Activated CD4-positive, alpha-beta T cell treated with anti-CD3 and anti-CD28 coated beads, Interleukin-2, amount 50 U/mL, for 1 hour (primary cell): ENCODE measurements around the gene FANCG.

Experiments
- DNase-seq: peaks from one replicate; pipeline ENCODE4 v3.0.0-alpha.2; 2020

Gene FANCG

DNA sequence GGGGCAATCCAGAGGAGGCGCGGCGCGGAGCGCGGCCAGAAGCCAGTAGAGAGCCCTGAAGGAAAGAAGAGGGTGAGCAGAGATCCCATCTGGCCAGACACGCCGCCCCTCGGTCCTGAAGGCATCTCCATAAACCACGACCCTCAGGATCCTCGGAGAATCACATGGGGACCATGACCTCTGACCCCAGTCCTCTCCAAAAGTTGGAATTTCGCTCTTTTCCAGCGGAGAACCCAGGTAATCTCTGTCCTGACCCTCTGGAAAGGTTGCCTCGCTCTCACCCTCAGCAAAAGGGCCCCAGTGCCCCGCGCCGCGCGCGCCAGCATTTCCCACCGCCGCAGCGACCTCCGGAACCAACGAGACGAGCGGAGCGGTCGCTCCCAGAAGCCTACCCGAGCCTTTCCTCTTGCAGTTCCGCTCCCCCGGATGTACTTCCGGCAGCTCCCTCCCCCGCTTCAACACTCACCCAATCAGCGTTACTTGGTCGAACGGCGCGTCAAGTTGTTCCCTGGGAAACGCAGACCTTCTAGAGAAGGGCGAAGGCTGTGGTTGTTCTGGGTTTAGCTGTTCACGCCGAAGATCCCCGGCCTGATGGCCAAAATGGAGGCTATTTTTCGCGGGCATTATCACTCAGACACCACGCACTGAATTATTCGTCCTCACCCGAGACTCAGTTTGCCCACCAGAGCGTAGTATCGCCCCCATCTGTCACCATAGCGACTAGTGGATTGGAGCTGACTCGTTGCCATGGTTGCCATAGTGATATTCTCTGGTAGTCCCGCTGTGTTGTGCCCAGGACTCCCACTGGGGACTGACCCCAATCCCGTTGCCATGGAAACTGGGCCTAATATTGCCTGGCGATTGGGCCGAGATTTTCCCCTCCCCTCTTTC, 23.3 kb upstream of the FANCG start, which contains the start of gene STOML2:
TSS of gene STOML2 (minus strand) at position 363 of the 891 bp plus-strand sequence. CDS start at position 326, 37 bp downstream.
- peak; percentile 88 for DNase-seq

DNA sequence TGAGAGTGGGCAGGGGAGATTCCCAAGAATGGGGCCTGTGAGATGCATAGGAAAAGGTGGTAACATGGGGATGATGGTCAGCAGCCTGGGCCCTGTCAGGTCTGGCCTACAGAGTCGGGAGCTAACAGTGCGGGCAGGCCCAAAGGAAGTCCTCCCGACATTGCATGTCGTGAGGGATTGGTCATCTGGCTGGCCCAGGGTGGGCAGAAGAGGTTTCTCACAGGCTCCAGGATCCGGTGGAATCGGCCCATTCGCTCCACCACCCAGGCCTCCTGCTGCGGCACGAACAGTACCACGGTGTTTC, 22.7 kb upstream of the FANCG start:
- no peak for DNase-seq

GRCh38 chr9:35097573-35097972, 17.8 kb upstream of the FANCG start:
- DNase-seq, result no peak

- peak; percentile 89 for DNase-seq
These were observed 16.5 kb upstream of the FANCG start, which contains the start of gene PIGO for GRCh38 chr9:35096035-35096849. Gene PIGO, minus strand, starts transcription at chr9:35096591. Its CDS starts 1,026 bp downstream, at chr9:35095565.

- no peak for DNase-seq
These were observed 11.8 kb upstream of the FANCG start for GRCh38 chr9:35091536-35091935.

GRCh38 chr9:35089434-35089833, 9.7 kb upstream of the FANCG start:
- DNase-seq, result no peak

- DNase-seq, result no peak
These were observed 5.3 kb upstream of the FANCG start for GRCh38 chr9:35085078-35085477.

DNA sequence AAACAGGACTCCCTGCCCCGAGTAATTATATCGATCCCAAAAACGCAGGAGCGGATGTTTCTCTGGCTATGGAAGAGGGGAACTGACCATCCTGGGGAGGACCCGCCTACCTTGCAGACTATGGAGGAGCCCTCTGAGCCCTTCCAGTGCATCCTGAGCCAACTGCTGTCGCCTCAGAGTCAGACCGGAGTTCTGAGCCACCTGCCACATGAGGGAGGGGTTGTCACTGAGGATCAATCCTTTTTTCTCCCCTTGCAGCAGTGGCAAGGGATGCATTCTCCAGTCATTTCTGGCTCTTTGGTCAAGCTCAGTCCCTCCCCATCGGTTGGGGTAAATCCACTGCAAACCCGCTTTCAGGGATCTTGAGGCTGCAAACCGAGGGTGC, 709 bp downstream of the FANCG start:
- DNase-seq, result no peak

- no peak for DNase-seq
These were observed 1.7 kb downstream of the FANCG start for GRCh38 chr9:35078066-35078465.

- no peak for DNase-seq
These were observed 2.9 kb downstream of the FANCG start for GRCh38 chr9:35076848-35077247.

DNA sequence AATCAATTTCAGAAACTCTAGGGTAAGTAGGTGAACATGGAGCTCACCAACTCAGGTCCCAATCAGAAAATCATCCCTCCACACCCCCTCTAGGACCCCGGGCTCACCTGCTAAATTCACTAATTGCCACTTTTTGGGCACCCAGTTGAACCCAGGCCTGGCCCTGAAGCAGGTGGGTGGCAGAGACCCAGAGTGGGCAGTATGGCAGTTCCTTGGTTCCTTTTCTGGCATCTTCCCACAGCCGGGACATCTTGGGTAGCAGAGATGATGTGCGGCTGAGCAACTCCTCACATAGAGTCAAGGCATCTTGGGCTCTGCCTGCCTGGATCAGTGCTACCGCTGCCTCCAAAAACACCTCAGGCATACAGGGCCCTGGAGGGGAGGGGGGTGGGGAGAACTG, 4.4 kb downstream of the FANCG start:
- DNase-seq, result no peak

GRCh38 chr9:35074791-35075190, 5.0 kb downstream of the FANCG start:
- DNase-seq, result no peak

GRCh38 chr9:35074141-35074540, 5.6 kb downstream of the FANCG start:
- DNase-seq, result no peak

GRCh38 chr9:35073279-35073612, 6.5 kb downstream of the FANCG start:
- DNase-seq, result no peak

GRCh38 chr9:35072461-35073278, 7.1 kb downstream of the FANCG start, which contains the start of gene VCP:
Gene VCP, minus strand, starts transcription at chr9:35072625. Its CDS starts 272 bp downstream, at chr9:35072353.
- DNase-seq, result peak; percentile 96

- DNase-seq, result peak; percentile 61
These were observed 7.8 kb downstream of the FANCG start for GRCh38 chr9:35071814-35072460.

- no peak for DNase-seq
These were observed 8.6 kb downstream of the FANCG start for GRCh38 chr9:35070823-35071813.

- DNase-seq, result no peak
These were observed 10.7 kb downstream of the FANCG start for GRCh38 chr9:35069020-35069419.

DNA sequence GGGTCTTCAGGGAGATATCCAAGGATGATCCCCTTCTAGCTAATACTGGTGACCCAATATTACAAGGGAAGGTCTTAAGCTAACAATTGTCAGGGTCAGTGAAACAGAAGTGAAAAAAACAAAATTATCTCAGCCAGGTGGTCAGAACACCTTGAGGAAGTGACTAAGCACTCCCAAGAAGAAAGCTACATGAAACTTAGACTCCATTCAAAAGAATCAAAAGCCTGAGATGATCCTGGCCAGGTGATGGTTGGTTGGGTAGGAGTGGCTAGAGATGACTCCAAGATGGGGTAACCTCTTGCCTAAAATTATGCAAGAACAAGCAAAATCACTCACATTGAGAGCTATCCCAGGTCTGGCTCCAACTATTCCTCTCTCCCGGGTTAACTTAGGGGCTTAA, 12.7 kb downstream of the FANCG start:
- no peak for DNase-seq

GRCh38 chr9:35060548-35061207, 19.1 kb downstream of the FANCG start:
- DNase-seq, result no peak

DNA sequence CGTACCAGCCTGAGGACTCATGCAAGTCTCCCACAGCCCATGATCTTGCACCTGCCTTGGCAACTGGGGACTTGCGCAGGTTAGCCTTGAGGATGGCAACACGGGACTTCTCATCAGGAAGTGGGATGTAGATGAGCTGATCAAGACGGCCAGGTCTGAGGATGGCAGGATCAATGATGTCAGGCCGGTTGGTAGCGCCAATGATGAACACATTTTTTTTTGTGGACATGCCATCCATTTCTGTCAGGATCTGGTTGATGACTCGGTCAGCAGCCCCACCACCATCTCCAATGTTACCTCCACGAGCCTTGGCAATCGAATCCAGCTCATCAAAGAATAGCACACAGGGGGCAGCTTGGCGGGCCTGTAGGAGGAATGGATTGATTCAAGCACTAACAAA, 20.3 kb downstream of the FANCG start:
- no peak for DNase-seq
